ENCODE measurements around the gene TPH1.

TPH1 gene

DNA sequence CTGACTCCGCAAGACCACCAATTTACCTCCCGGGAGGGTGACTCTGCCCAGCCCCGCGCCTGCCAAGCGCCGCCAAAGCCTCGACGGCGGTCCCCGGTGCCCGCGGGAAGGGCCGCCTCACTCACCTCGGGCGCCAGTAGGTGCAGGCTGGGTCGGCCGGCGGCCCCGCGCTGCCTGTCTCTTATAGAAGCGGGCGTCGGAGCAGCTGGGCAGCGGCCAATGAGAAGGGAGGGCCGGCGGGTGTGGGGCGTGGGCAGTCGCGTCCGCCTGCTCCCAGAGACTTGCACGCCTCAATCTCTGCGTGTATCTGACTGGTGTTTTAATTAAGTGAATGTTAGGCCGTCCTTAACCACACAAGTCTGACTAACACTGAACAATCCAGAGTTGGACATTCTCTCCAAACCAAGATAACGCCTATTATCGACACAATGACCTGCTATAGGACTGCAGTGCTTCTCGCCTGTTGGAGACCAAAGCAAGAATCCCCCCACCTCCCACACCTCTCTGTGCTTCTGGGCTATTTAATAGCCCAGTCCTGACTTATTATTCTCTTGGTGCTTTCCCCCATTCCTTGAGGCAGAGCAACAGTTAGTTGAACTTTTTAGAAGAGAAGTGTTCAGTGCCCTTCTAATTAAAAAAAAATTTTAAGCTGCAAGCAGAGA, at the start of gene TPH1:
TSS of gene TPH1 (minus strand) at position 154 of the 662 bp plus-strand sequence. CDS start 5,507 bp downstream, outside the sequence.
- TF ChIP-seq, protein P1, sequence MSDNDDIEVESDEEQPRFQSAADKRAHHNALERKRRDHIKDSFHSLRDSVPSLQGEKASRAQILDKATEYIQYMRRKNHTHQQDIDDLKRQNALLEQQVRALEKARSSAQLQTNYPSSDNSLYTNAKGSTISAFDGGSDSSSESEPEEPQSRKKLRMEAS (IDR thresholded peaks at IDR 0.05), result peak; percentile 43
- no peak for TF ChIP-seq CEBPB (IDR thresholded peaks at IDR 0.05)

DNA sequence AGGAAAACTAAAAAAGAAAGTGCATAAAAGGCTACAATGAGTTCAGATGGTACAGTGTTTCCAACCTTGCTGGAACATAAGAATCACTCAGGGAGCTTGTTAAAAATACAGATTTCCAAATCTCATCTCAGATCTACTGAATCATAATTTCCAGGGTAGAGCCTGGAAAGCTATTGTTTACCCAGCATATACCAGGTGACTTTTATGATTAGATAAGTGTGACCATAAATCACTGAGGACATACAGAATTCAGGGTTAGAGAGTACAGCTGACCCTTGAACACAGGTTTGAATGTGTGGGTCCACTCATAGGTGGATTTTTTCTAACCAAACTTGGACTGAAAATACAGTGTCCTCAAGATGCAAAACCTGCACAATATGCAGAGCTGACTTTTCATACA, 47.9 kb upstream of the TPH1 start:
- no peak for TF ChIP-seq CEBPB (IDR thresholded peaks at IDR 0.05)
- no peak for TF ChIP-seq CREB1 (IDR thresholded peaks at IDR 0.05; ENCODE audit: low read depth)
- TF ChIP-seq YY1 (IDR thresholded peaks at IDR 0.05; ENCODE audit: low read depth), result no peak

DNA sequence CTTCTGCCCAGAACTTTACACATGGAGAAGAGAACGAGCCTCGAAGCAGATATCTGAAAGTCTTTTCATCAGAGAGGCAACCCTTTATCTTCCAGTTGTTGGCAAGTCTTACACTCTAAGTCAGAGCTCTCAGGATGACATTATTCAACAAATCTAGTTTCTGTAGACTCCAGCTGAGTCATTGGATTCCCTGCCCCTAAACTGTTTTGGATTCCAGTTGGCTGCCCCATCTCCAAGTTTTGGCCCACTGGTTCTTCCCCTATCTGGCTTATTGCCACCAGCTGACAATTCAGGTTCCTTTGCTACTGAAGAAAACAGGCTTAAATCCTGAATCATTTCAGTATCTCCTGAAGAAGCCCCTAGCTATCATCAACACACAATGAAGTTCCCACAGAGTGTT, 45.7 kb upstream of the TPH1 start:
- TF ChIP-seq CREB1 (IDR thresholded peaks at IDR 0.05; ENCODE audit: low read depth) (no peak), FOXM1 (IDR thresholded peaks at IDR 0.05; ENCODE audit: borderline replicate concordance, low read depth) (no peak), EGR1 (IDR thresholded peaks at IDR 0.05) (no peak), EP300 (IDR thresholded peaks at IDR 0.05; ENCODE audit: borderline replicate concordance) (no peak)
- TF ChIP-seq, protein P2, sequence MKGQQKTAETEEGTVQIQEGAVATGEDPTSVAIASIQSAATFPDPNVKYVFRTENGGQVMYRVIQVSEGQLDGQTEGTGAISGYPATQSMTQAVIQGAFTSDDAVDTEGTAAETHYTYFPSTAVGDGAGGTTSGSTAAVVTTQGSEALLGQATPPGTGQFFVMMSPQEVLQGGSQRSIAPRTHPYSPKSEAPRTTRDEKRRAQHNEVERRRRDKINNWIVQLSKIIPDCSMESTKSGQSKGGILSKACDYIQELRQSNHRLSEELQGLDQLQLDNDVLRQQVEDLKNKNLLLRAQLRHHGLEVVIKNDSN (IDR thresholded peaks at IDR 0.05), result no peak
- TF ChIP-seq, protein P1 (IDR thresholded peaks at IDR 0.05), result no peak

DNA sequence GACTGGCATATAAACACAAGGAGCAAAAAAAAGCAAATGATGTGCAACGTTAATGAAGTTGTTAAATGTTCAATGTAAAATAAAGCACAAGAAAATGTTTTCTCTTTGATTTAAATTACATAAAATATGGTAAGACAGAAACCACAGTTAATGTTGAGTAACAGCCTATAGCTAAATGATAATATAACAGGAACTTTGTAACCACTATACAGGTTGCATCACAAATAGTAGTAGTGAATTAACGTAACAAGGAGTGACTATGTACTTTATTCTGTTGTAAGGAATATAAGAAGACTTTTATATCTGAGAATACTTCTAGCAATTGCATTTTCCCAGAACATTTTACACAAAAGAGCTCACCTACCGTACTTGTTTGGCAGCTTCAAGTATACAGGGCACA, 42.9 kb upstream of the TPH1 start:
- TF ChIP-seq EP300 (IDR thresholded peaks at IDR 0.05; ENCODE audit: borderline replicate concordance), result no peak
- TF ChIP-seq NFIC (IDR thresholded peaks at IDR 0.05), result no peak
- no peak for TF ChIP-seq FOXM1 (IDR thresholded peaks at IDR 0.05; ENCODE audit: borderline replicate concordance, low read depth)
- no peak for TF ChIP-seq ZBTB7A (IDR thresholded peaks at IDR 0.05; ENCODE audit: low read depth)
- no peak for TF ChIP-seq TCF12 (IDR thresholded peaks at IDR 0.05; ENCODE audit: low read depth)
- TF ChIP-seq, protein P2 (IDR thresholded peaks at IDR 0.05), result no peak
- no peak for TF ChIP-seq TAF1 (IDR thresholded peaks at IDR 0.05; ENCODE audit: low read depth)
- TF ChIP-seq EGR1 (IDR thresholded peaks at IDR 0.05), result no peak
- no peak for TF ChIP-seq TEAD4 (IDR thresholded peaks at IDR 0.05)
- TF ChIP-seq, protein P3, sequence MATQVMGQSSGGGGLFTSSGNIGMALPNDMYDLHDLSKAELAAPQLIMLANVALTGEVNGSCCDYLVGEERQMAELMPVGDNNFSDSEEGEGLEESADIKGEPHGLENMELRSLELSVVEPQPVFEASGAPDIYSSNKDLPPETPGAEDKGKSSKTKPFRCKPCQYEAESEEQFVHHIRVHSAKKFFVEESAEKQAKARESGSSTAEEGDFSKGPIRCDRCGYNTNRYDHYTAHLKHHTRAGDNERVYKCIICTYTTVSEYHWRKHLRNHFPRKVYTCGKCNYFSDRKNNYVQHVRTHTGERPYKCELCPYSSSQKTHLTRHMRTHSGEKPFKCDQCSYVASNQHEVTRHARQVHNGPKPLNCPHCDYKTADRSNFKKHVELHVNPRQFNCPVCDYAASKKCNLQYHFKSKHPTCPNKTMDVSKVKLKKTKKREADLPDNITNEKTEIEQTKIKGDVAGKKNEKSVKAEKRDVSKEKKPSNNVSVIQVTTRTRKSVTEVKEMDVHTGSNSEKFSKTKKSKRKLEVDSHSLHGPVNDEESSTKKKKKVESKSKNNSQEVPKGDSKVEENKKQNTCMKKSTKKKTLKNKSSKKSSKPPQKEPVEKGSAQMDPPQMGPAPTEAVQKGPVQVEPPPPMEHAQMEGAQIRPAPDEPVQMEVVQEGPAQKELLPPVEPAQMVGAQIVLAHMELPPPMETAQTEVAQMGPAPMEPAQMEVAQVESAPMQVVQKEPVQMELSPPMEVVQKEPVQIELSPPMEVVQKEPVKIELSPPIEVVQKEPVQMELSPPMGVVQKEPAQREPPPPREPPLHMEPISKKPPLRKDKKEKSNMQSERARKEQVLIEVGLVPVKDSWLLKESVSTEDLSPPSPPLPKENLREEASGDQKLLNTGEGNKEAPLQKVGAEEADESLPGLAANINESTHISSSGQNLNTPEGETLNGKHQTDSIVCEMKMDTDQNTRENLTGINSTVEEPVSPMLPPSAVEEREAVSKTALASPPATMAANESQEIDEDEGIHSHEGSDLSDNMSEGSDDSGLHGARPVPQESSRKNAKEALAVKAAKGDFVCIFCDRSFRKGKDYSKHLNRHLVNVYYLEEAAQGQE (IDR thresholded peaks at IDR 0.05; ENCODE audit: low read depth), result no peak
- TF ChIP-seq CEBPB (IDR thresholded peaks at IDR 0.05), result no peak
- TF ChIP-seq, protein P1 (IDR thresholded peaks at IDR 0.05), result no peak
- no peak for TF ChIP-seq CREB1 (IDR thresholded peaks at IDR 0.05; ENCODE audit: low read depth)
- TF ChIP-seq RAD21 (IDR thresholded peaks at IDR 0.05; ENCODE audit: low read depth), result no peak

DNA sequence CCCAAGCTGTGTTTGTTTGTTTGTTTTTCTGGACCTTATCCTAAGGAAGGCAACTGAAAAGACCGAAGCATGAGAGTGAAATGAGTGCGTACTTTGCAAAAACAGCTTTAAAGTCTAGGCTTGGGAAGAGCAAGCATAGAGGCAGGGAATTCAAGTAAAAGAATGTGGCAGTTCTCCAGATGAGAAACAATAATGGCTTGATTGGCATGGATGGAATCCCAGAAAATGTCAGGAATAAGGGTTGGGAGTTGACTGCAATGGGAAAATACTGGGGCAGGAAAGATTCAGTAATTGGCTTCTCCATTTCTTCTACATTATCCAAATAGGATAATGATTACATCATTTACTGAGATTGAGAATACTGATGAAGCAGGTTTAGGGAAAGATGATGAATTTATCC, 42.3 kb upstream of the TPH1 start:
- TF ChIP-seq FOXM1 (IDR thresholded peaks at IDR 0.05; ENCODE audit: borderline replicate concordance, low read depth) (no peak), EP300 (IDR thresholded peaks at IDR 0.05; ENCODE audit: borderline replicate concordance) (no peak), YY1 (IDR thresholded peaks at IDR 0.05; ENCODE audit: low read depth) (no peak), CEBPB (IDR thresholded peaks at IDR 0.05) (no peak), TCF12 (IDR thresholded peaks at IDR 0.05; ENCODE audit: low read depth) (no peak), TAF1 (IDR thresholded peaks at IDR 0.05; ENCODE audit: low read depth) (no peak), ZBTB7A (IDR thresholded peaks at IDR 0.05; ENCODE audit: low read depth) (no peak), EGR1 (IDR thresholded peaks at IDR 0.05) (no peak), NFIC (IDR thresholded peaks at IDR 0.05) (no peak), CREB1 (IDR thresholded peaks at IDR 0.05; ENCODE audit: low read depth) (no peak), TEAD4 (IDR thresholded peaks at IDR 0.05) (no peak)
- TF ChIP-seq, protein P1 (IDR thresholded peaks at IDR 0.05), result no peak
- TF ChIP-seq, protein P2 (IDR thresholded peaks at IDR 0.05), result no peak
- TF ChIP-seq, protein P3 (IDR thresholded peaks at IDR 0.05; ENCODE audit: low read depth), result no peak

All from Ishikawa (cell line).